Measurements from ENCODE around the gene FOXO4.

The FOXO4 gene

GRCh38 chrX:71144651-71145050 lies 49.0 kb downstream of the FOXO4 start, which contains the start of gene NLGN3:
Gene NLGN3, plus strand, starts transcription at chrX:71144841. Its CDS starts 2,909 bp downstream, at chrX:71147750.
- H3K27ac ChIP-seq (ENCODE audit: low read depth, low read length), result no peak within 1 kb of the TSS
- H3K4me3 ChIP-seq (ENCODE audit: low read depth, low read length), result no peak within 1 kb of the TSS
- H3K14ac ChIP-seq (ENCODE audit: low read length), result no peak within 1 kb of the TSS
- H4K12ac ChIP-seq (ENCODE audit: low read depth, low read length), result no peak within 1 kb of the TSS
- no peak within 1 kb of the TSS for H2BK12ac ChIP-seq (ENCODE audit: low read length)
- H3K9me3 ChIP-seq (ENCODE audit: insufficient read depth, low read depth, low read length), result no peaks in the 10 kb centered on the region
- H3K79me2 ChIP-seq (ENCODE audit: control insufficient read depth, insufficient read depth, low read length, poor library complexity), result no peaks in the 10 kb centered on the region
- no peak within 1 kb of the TSS for H4K91ac ChIP-seq (ENCODE audit: low read depth, low read length)
- H2BK120ac ChIP-seq (ENCODE audit: insufficient read depth, low read length, poor library complexity), result no peak within 1 kb of the TSS
- whole genome bisulfite sequencing (ENCODE audit: extremely low coverage, insufficient coverage, insufficient read length), result no CpG with 5 or more reads among the region's 28 CpGs
- peaks cover 6 to 10% of the 10 kb centered on the region in 2 experiments for H3K4me1 ChIP-seq (ENCODE audit: control insufficient read depth in 1 of 2, insufficient read depth in 2 of 2, low read length in 2 of 2)
- no peak within 1 kb of the TSS for H3K18ac ChIP-seq (ENCODE audit: low read length)
- no peak for DNase-seq
- no peak within 1 kb of the TSS for H3K4ac ChIP-seq (ENCODE audit: low read depth, low read length)
- no peak within 1 kb of the TSS for H3K23ac ChIP-seq (ENCODE audit: low read length)
- no peak within 1 kb of the TSS for H2AK5ac ChIP-seq (ENCODE audit: low read length)
- H3K4me2 ChIP-seq (ENCODE audit: low read length), result peak within 1 kb of the TSS; percentile 51
- no peak within 1 kb of the TSS for H4K8ac ChIP-seq (ENCODE audit: low read depth, low read length)
- H2BK5ac ChIP-seq (ENCODE audit: low read depth, low read length, poor library complexity), result no peak within 1 kb of the TSS
- H3K27me3 ChIP-seq (ENCODE audit: insufficient read depth, low read length), result no peaks in the 10 kb centered on the region
- no peak within 1 kb of the TSS for H2AFZ ChIP-seq (ENCODE audit: insufficient read depth, low read length, poor library complexity)
- no peaks in the 10 kb centered on the region for H3K79me1 ChIP-seq (ENCODE audit: low read length)
- no peak within 1 kb of the TSS for H3K9ac ChIP-seq (ENCODE audit: low read length)
- peaks cover 17 to 22% of the 10 kb centered on the region in 2 experiments for H3K36me3 ChIP-seq (ENCODE audit: control insufficient read depth in 1 of 2, insufficient read depth in 2 of 2, low read length in 2 of 2)

GRCh38 chrX:71147496-71148277 lies 52.0 kb downstream of the FOXO4 start:
- Histone ChIP-seq H3K79me2 (ENCODE audit: control insufficient read depth, insufficient read depth, low read length, poor library complexity) (no peaks in the 10 kb centered on the region), H3K36me3 (ENCODE audit: control insufficient read depth in 1 of 2, insufficient read depth in 2 of 2, low read length in 2 of 2) (peaks cover 0 to 5% of the 10 kb centered on the region in 2 experiments), H3K4me1 (ENCODE audit: control insufficient read depth in 1 of 2, insufficient read depth in 2 of 2, low read length in 2 of 2) (peaks cover 6 to 10% of the 10 kb centered on the region in 2 experiments), H4K91ac (ENCODE audit: low read depth, low read length) (no peak overlapping the region), H3K9ac (ENCODE audit: low read length) (no peak overlapping the region), H3K27me3 (ENCODE audit: insufficient read depth, low read length) (no peaks in the 10 kb centered on the region), H3K14ac (ENCODE audit: low read length) (no peak overlapping the region), H3K4me2 (ENCODE audit: low read length) (no peak overlapping the region), H2AFZ (ENCODE audit: insufficient read depth, low read length, poor library complexity) (no peak overlapping the region), H2BK12ac (ENCODE audit: low read length) (no peak overlapping the region), H2AK5ac (ENCODE audit: low read length) (no peak overlapping the region), H3K27ac (ENCODE audit: low read depth, low read length) (no peak overlapping the region), H3K18ac (ENCODE audit: low read length) (no peak overlapping the region), H2BK120ac (ENCODE audit: insufficient read depth, low read length, poor library complexity) (no peak overlapping the region), H3K9me3 (ENCODE audit: insufficient read depth, low read depth, low read length) (no peaks in the 10 kb centered on the region), H4K8ac (ENCODE audit: low read depth, low read length) (no peak overlapping the region), H3K4ac (ENCODE audit: low read depth, low read length) (no peak overlapping the region), H4K12ac (ENCODE audit: low read depth, low read length) (no peak overlapping the region), H3K23ac (ENCODE audit: low read length) (no peak overlapping the region), H3K4me3 (ENCODE audit: low read depth, low read length) (no peak overlapping the region), H2BK5ac (ENCODE audit: low read depth, low read length, poor library complexity) (no peak overlapping the region), H3K79me1 (ENCODE audit: low read length) (no peaks in the 10 kb centered on the region)
- no CpG with 5 or more reads among the region's 28 CpGs for WGBS (ENCODE audit: extremely low coverage, insufficient coverage, insufficient read length)
- no peak for DNase-seq

- Histone ChIP-seq H3K4ac (ENCODE audit: low read depth, low read length) (no peak overlapping the region), H2AK5ac (ENCODE audit: low read length) (no peak overlapping the region), H2AFZ (ENCODE audit: insufficient read depth, low read length, poor library complexity) (no peak overlapping the region), H3K9me3 (ENCODE audit: insufficient read depth, low read depth, low read length) (no peaks in the 10 kb centered on the region), H3K27me3 (ENCODE audit: insufficient read depth, low read length) (no peaks in the 10 kb centered on the region), H3K23ac (ENCODE audit: low read length) (no peak overlapping the region), H4K12ac (ENCODE audit: low read depth, low read length) (no peak overlapping the region), H3K79me1 (ENCODE audit: low read length) (no peaks in the 10 kb centered on the region), H3K14ac (ENCODE audit: low read length) (no peak overlapping the region), H3K79me2 (ENCODE audit: control insufficient read depth, insufficient read depth, low read length, poor library complexity) (no peaks in the 10 kb centered on the region), H2BK12ac (ENCODE audit: low read length) (no peak overlapping the region), H3K9ac (ENCODE audit: low read length) (no peak overlapping the region), H3K4me2 (ENCODE audit: low read length) (no peak overlapping the region), H3K18ac (ENCODE audit: low read length) (no peak overlapping the region), H3K27ac (ENCODE audit: low read depth, low read length) (no peak overlapping the region), H3K4me3 (ENCODE audit: low read depth, low read length) (no peak overlapping the region), H3K36me3 (ENCODE audit: control insufficient read depth in 1 of 2, insufficient read depth in 2 of 2, low read length in 2 of 2) (peaks cover 0 to 3% of the 10 kb centered on the region in 2 experiments), H3K4me1 (ENCODE audit: control insufficient read depth in 1 of 2, insufficient read depth in 2 of 2, low read length in 2 of 2) (peaks cover 6 to 10% of the 10 kb centered on the region in 2 experiments), H2BK5ac (ENCODE audit: low read depth, low read length, poor library complexity) (no peak overlapping the region), H2BK120ac (ENCODE audit: insufficient read depth, low read length, poor library complexity) (no peak overlapping the region), H4K91ac (ENCODE audit: low read depth, low read length) (no peak overlapping the region), H4K8ac (ENCODE audit: low read depth, low read length) (no peak overlapping the region)
- DNase-seq, result no peak
- WGBS (ENCODE audit: extremely low coverage, insufficient coverage, insufficient read length), result no CpG with 5 or more reads among the region's 8 CpGs
Observed at GRCh38 chrX:71148278-71148663, 52.6 kb downstream of the FOXO4 start.

GRCh38 chrX:71151366-71151765 lies 55.7 kb downstream of the FOXO4 start:
- Histone ChIP-seq H3K4me2 (ENCODE audit: low read length) (no peak overlapping the region), H2AK5ac (ENCODE audit: low read length) (no peak overlapping the region), H3K14ac (ENCODE audit: low read length) (no peak overlapping the region), H3K79me1 (ENCODE audit: low read length) (no peaks in the 10 kb centered on the region), H3K79me2 (ENCODE audit: control insufficient read depth, insufficient read depth, low read length, poor library complexity) (no peaks in the 10 kb centered on the region), H3K23ac (ENCODE audit: low read length) (no peak overlapping the region), H3K9me3 (ENCODE audit: insufficient read depth, low read depth, low read length) (no peaks in the 10 kb centered on the region), H3K18ac (ENCODE audit: low read length) (no peak overlapping the region), H3K27ac (ENCODE audit: low read depth, low read length) (no peak overlapping the region), H3K27me3 (ENCODE audit: insufficient read depth, low read length) (no peaks in the 10 kb centered on the region), H3K4ac (ENCODE audit: low read depth, low read length) (no peak overlapping the region), H4K12ac (ENCODE audit: low read depth, low read length) (no peak overlapping the region), H2AFZ (ENCODE audit: insufficient read depth, low read length, poor library complexity) (no peak overlapping the region), H2BK120ac (ENCODE audit: insufficient read depth, low read length, poor library complexity) (no peak overlapping the region), H4K8ac (ENCODE audit: low read depth, low read length) (no peak overlapping the region), H3K4me3 (ENCODE audit: low read depth, low read length) (no peak overlapping the region), H3K9ac (ENCODE audit: low read length) (no peak overlapping the region), H2BK5ac (ENCODE audit: low read depth, low read length, poor library complexity) (no peak overlapping the region), H4K91ac (ENCODE audit: low read depth, low read length) (no peak overlapping the region), H3K36me3 (ENCODE audit: control insufficient read depth in 1 of 2, insufficient read depth in 2 of 2, low read length in 2 of 2) (no peaks in the 10 kb centered on the region), H2BK12ac (ENCODE audit: low read length) (no peak overlapping the region), H3K4me1 (ENCODE audit: control insufficient read depth in 1 of 2, insufficient read depth in 2 of 2, low read length in 2 of 2) (no peaks in the 10 kb centered on the region)
- WGBS (ENCODE audit: extremely low coverage, insufficient coverage, insufficient read length), result no CpG with 5 or more reads among the region's 7 CpGs
- no peak for DNase-seq
